MM.1S (cell line): ENCODE data around the gene PXYLP1.

Experiments used
- DNase-seq: peaks from one replicate; pipeline ENCODE4 v3.0.0-alpha.2; 2015
- H2AFZ ChIP-seq: fragments of 300-600 bp; sonication (generic); 2 replicates; pipeline ENCODE4 v1.6.0; 2016; ENCODE audit warnings: antibody characterized with exemption, low read length
- H3F3A ChIP-seq: fragments of 300-600 bp; sonication (generic); 2 replicates; pipeline ENCODE4 v1.6.1; 2016; ENCODE audit warnings: mild to moderate bottlenecking, antibody characterized with exemption, low read length, moderate library complexity, mixed read lengths; ENCODE audit not compliant: insufficient read depth
- H3K27ac ChIP-seq: fragments of 300-600 bp; sonication (generic); 2 replicates; pipeline ENCODE4 v1.5.1; 2016; ENCODE audit warnings: mild to moderate bottlenecking, low read length
- H3K27me3 ChIP-seq: fragments of 300-600 bp; sonication (generic); replicated peaks from 2 replicates; pipeline ENCODE4 v1.6.0; 2016; ENCODE audit warnings: low read length; ENCODE audit not compliant: insufficient read depth
- H3K36me3 ChIP-seq: fragments of 300-600 bp; sonication (generic); replicated peaks from 2 replicates; pipeline ENCODE4 v1.6.1; 2016; ENCODE audit warnings: mild to moderate bottlenecking, low read length, mixed read lengths; ENCODE audit not compliant: insufficient read depth
- H3K4me1 ChIP-seq: fragments of 300-600 bp; sonication (generic); 2 replicates; pipeline ENCODE4 v1.6.1; 2016; ENCODE audit warnings: low read length, mixed read lengths
- H3K4me2 ChIP-seq: fragments of 300-600 bp; sonication (generic); 2 replicates; pipeline ENCODE4 v1.6.0; 2016; ENCODE audit warnings: low read depth, low read length
- H3K4me3 ChIP-seq: fragments of 300-600 bp; sonication (generic); 2 replicates; pipeline ENCODE4 v1.5.1; 2016; ENCODE audit warnings: low read length, mixed read lengths
- H3K79me2 ChIP-seq: fragments of 300-600 bp; sonication (generic); 2 replicates; pipeline ENCODE4 v1.6.1; 2016; ENCODE audit warnings: mixed run types, low read length, mixed read lengths
- H3K9ac ChIP-seq: fragments of 300-600 bp; sonication (generic); 2 replicates; pipeline ENCODE4 v1.6.1; 2016; ENCODE audit warnings: low read length, mixed read lengths
- H3K9me2 ChIP-seq: fragments of 300-600 bp; sonication (generic); replicated peaks from 2 replicates; pipeline ENCODE4 v1.6.1; 2016; ENCODE audit warnings: mild to moderate bottlenecking, low read length, mixed read lengths; ENCODE audit not compliant: insufficient read depth
- H3K9me3 ChIP-seq: fragments of 300-600 bp; sonication (generic); replicated peaks from 2 replicates; pipeline ENCODE4 v1.6.1; 2016; ENCODE audit warnings: mild to moderate bottlenecking, low read length, mixed read lengths; ENCODE audit not compliant: insufficient read depth
- H4K20me1 ChIP-seq: fragments of 300-600 bp; sonication (generic); 2 replicates; pipeline ENCODE4 v1.6.1; 2016; ENCODE audit warnings: mild to moderate bottlenecking, low read length, moderate library complexity, mixed read lengths; ENCODE audit not compliant: insufficient read depth
- CTCF ChIP-seq: fragments of 300-600 bp; sonication (generic); IDR thresholded peaks from 2 replicates; pipeline ENCODE4 v1.5.1; 2016; ENCODE audit warnings: antibody characterized with exemption, low read length, mixed read lengths
- EZH2 ChIP-seq: fragments of 300-600 bp; sonication (generic); optimal IDR thresholded peaks from 2 replicates; pipeline ENCODE3; 2017; ENCODE audit warnings: low read depth, mild to moderate bottlenecking, antibody characterized with exemption, low read length, mixed read lengths
- EZH2phosphoT487 ChIP-seq: fragments of 300-600 bp; sonication (generic); IDR thresholded peaks from 2 replicates; pipeline ENCODE4 v1.6.1; 2018; ENCODE audit warnings: antibody characterized with exemption, low read length

The PXYLP1 gene

GRCh38 chr3:141280690-141281089 is 49.1 kb downstream of the PXYLP1 start:
- no peak for DNase-seq
- H3K27me3 ChIP-seq = no peaks in the 10 kb centered on the region
- H4K20me1 ChIP-seq = no peaks in the 10 kb centered on the region
- H3K4me2 ChIP-seq = no peak overlapping the region
- TF ChIP-seq EZH2 = no peak
- H3K36me3 ChIP-seq = no peaks in the 10 kb centered on the region
- H3K27ac ChIP-seq = no peak overlapping the region
- no peaks in the 10 kb centered on the region for H3K9me2 ChIP-seq
- no peaks in the 10 kb centered on the region for H3K4me1 ChIP-seq
- H3K9me3 ChIP-seq = no peaks in the 10 kb centered on the region
- H2AFZ ChIP-seq = no peak overlapping the region
- no peak overlapping the region for H3K4me3 ChIP-seq
- H3F3A ChIP-seq = no peaks in the 10 kb centered on the region
- H3K9ac ChIP-seq = no peak overlapping the region
- no peaks in the 10 kb centered on the region for H3K79me2 ChIP-seq

- DNase-seq = no peak
- Histone ChIP-seq H3K27me3 (no peaks in the 10 kb centered on the region), H3F3A (no peaks in the 10 kb centered on the region), H3K4me1 (no peaks in the 10 kb centered on the region), H3K27ac (no peak overlapping the region), H3K36me3 (no peaks in the 10 kb centered on the region), H3K9ac (no peak overlapping the region), H3K4me3 (no peak overlapping the region), H3K9me3 (no peaks in the 10 kb centered on the region), H4K20me1 (no peaks in the 10 kb centered on the region), H3K79me2 (no peaks in the 10 kb centered on the region), H2AFZ (no peak overlapping the region), H3K4me2 (no peak overlapping the region), H3K9me2 (no peaks in the 10 kb centered on the region)
- TF ChIP-seq EZH2phosphoT487 (no peak), EZH2 (no peak), CTCF (no peak)
Observed at GRCh38 chr3:141285570-141285969, 53.9 kb downstream of the PXYLP1 start.

GRCh38 chr3:141286856-141287255 is 55.2 kb downstream of the PXYLP1 start:
- Histone ChIP-seq H3K9me2 (no peaks in the 10 kb centered on the region), H3K4me1 (no peaks in the 10 kb centered on the region), H3K79me2 (no peaks in the 10 kb centered on the region), H3K27me3 (no peaks in the 10 kb centered on the region), H3K36me3 (no peaks in the 10 kb centered on the region), H4K20me1 (no peaks in the 10 kb centered on the region), H3K9me3 (no peaks in the 10 kb centered on the region), H2AFZ (no peak overlapping the region), H3F3A (no peaks in the 10 kb centered on the region), H3K9ac (no peak overlapping the region), H3K27ac (no peak overlapping the region), H3K4me2 (no peak overlapping the region), H3K4me3 (no peak overlapping the region)
- no peak for DNase-seq
- TF ChIP-seq CTCF (no peak), EZH2 (no peak), EZH2phosphoT487 (no peak)

GRCh38 chr3:141287326-141287725 is 55.7 kb downstream of the PXYLP1 start:
- Histone ChIP-seq H3K4me3 (no peak overlapping the region), H3F3A (no peaks in the 10 kb centered on the region), H3K9me2 (no peaks in the 10 kb centered on the region), H4K20me1 (no peaks in the 10 kb centered on the region), H3K4me1 (no peaks in the 10 kb centered on the region), H3K36me3 (no peaks in the 10 kb centered on the region), H3K79me2 (no peaks in the 10 kb centered on the region), H3K9ac (no peak overlapping the region), H3K27me3 (no peaks in the 10 kb centered on the region), H2AFZ (no peak overlapping the region), H3K9me3 (no peaks in the 10 kb centered on the region), H3K4me2 (no peak overlapping the region), H3K27ac (no peak overlapping the region)
- DNase-seq = no peak
- no peak for TF ChIP-seq CTCF
- TF ChIP-seq EZH2phosphoT487 = no peak
- TF ChIP-seq EZH2 = no peak
